Mammary epithelial cell (primary cell): ENCODE results near the gene FBXL20.

Experiments used
- CTCF ChIP-seq, 2 donors: IDR thresholded peaks in 1 of 2; conservative IDR thresholded peaks in 1 of 2; 2 replicates each; pipeline ENCODE4 v1.5.1; 2011 to 2012; ENCODE audit warnings: inconsistent platforms in 2 of 2, low read length in 2 of 2, mild to moderate bottlenecking in 2 of 2, control low read depth in 1 of 2, low read depth in 1 of 2; ENCODE audit not compliant: insufficient read depth in 1 of 2; ENCODE audit errors: extremely low read depth in 1 of 2
- EZH2 ChIP-seq: IDR thresholded peaks from 2 replicates; pipeline ENCODE4 v1.6.1; 2012; ENCODE audit warnings: low read length, inconsistent platforms, borderline replicate concordance

- TF ChIP-seq CTCF (conservative IDR thresholded peaks at IDR 0.05 in 1 of 2, IDR thresholded peaks at IDR 0.05 in 1 of 2; ENCODE audit: extremely low read depth in 1 of 2, insufficient read depth in 1 of 2, low read depth in 1 of 2, low read length in 2 of 2), result no peak
- no peak for TF ChIP-seq EZH2
Observed at GRCh38 chr17:39231091-39231561, 170.3 kb downstream of the FBXL20 start.
